ENCODE measurements around the gene ROR1. TPM values are rescaled to one million over a fixed set of nuclear protein-coding genes. Genes with fewer than 3 reads are reported as not detected.

ROR1 gene
- total RNA-seq, 1 donor from 2014 or later: 30.3 TPM

GRCh38 chr1:63908016-63908415 lies 134.2 kb downstream of the ROR1 start:
- Mint-ChIP-seq H3K9me3 (no peaks in the 10 kb centered on the region), H3K4me3 (no peak overlapping the region), H3K36me3 (no peaks in the 10 kb centered on the region), H3K4me1 (peaks cover 53% of the 10 kb centered on the region), H3K27me3 (ENCODE audit: insufficient read depth, low read depth) (peaks cover 18% of the 10 kb centered on the region), H3K27ac (no peak overlapping the region)
- H3K27ac ChIP-seq: no peak overlapping the region
- no peak for TF ChIP-seq EZH2 (IDR thresholded peaks at IDR 0.05)
- TF ChIP-seq CTCF (IDR thresholded peaks at IDR 0.05): no peak
- no peak for TF ChIP-seq EZH2phosphoT487 (IDR thresholded peaks at IDR 0.05)
- H3K4me3 ChIP-seq: no peak overlapping the region
- no peak overlapping the region for H3K9ac ChIP-seq
- no peaks in the 10 kb centered on the region for H3K36me3 ChIP-seq
- H3K27me3 ChIP-seq: no peaks in the 10 kb centered on the region
- peaks cover 13% of the 10 kb centered on the region for H3F3A ChIP-seq (ENCODE audit: low read depth)
- H2AFZ ChIP-seq (replicated peaks): no peak overlapping the region
- DNase-seq (ENCODE audit: low spot score): no peak
- H4K20me1 ChIP-seq (ENCODE audit: low read depth): peaks cover 82% of the 10 kb centered on the region
- H3K79me2 ChIP-seq (ENCODE audit: low read depth): peaks cover 95% of the 10 kb centered on the region
- peaks cover 38% of the 10 kb centered on the region for H3K4me1 ChIP-seq
- no peaks in the 10 kb centered on the region for H3K9me3 ChIP-seq (ENCODE audit: low read depth)
- H3K4me2 ChIP-seq: no peak overlapping the region

GRCh38 chr1:63909526-63909925 lies 135.7 kb downstream of the ROR1 start:
- Mint-ChIP-seq H3K36me3 (no peaks in the 10 kb centered on the region), H3K4me1 (peaks cover 50% of the 10 kb centered on the region), H3K27ac (no peak overlapping the region), H3K4me3 (no peak overlapping the region), H3K27me3 (ENCODE audit: insufficient read depth, low read depth) (peaks cover 10% of the 10 kb centered on the region), H3K9me3 (no peaks in the 10 kb centered on the region)
- no peaks in the 10 kb centered on the region for H3K27me3 ChIP-seq
- H3K27ac ChIP-seq: no peak overlapping the region
- H3K4me2 ChIP-seq: no peak overlapping the region
- no peak overlapping the region for H3K4me3 ChIP-seq
- H3K4me1 ChIP-seq: peaks cover 51% of the 10 kb centered on the region
- peaks cover 100% of the 10 kb centered on the region for H3K79me2 ChIP-seq (ENCODE audit: low read depth)
- H4K20me1 ChIP-seq (ENCODE audit: low read depth): peaks cover 82% of the 10 kb centered on the region
- H3F3A ChIP-seq (ENCODE audit: low read depth): peaks cover 11% of the 10 kb centered on the region
- H2AFZ ChIP-seq (replicated peaks): no peak overlapping the region
- H3K9me3 ChIP-seq (ENCODE audit: low read depth): no peaks in the 10 kb centered on the region
- TF ChIP-seq EZH2 (IDR thresholded peaks at IDR 0.05) (no peak), EZH2phosphoT487 (IDR thresholded peaks at IDR 0.05) (no peak), CTCF (IDR thresholded peaks at IDR 0.05) (no peak)
- H3K9ac ChIP-seq: no peak overlapping the region
- no peaks in the 10 kb centered on the region for H3K36me3 ChIP-seq
- no peak for DNase-seq (ENCODE audit: low spot score)

- no peak for DNase-seq (ENCODE audit: low spot score)
- no peaks in the 10 kb centered on the region for H3K36me3 Mint-ChIP-seq
- Histone ChIP-seq H3K4me2 (no peak overlapping the region), H3K4me3 (no peak overlapping the region), H3K27me3 (no peaks in the 10 kb centered on the region), H3K27ac (no peak overlapping the region), H2AFZ (replicated peaks) (no peak overlapping the region), H3K36me3 (no peaks in the 10 kb centered on the region), H4K20me1 (ENCODE audit: low read depth) (peaks cover 78% of the 10 kb centered on the region), H3K9me3 (ENCODE audit: low read depth) (no peaks in the 10 kb centered on the region), H3K4me1 (peaks cover 40% of the 10 kb centered on the region), H3K9ac (no peak overlapping the region), H3K79me2 (ENCODE audit: low read depth) (peaks cover 100% of the 10 kb centered on the region), H3F3A (ENCODE audit: low read depth) (peaks cover 3% of the 10 kb centered on the region)
- no peak overlapping the region for H3K27ac Mint-ChIP-seq
- TF ChIP-seq EZH2 (IDR thresholded peaks at IDR 0.05) (no peak), EZH2phosphoT487 (IDR thresholded peaks at IDR 0.05) (no peak), CTCF (IDR thresholded peaks at IDR 0.05) (no peak)
- H3K4me3 Mint-ChIP-seq: no peak overlapping the region
- peaks cover 8% of the 10 kb centered on the region for H3K27me3 Mint-ChIP-seq (ENCODE audit: insufficient read depth, low read depth)
- no peaks in the 10 kb centered on the region for H3K9me3 Mint-ChIP-seq
- peaks cover 40% of the 10 kb centered on the region for H3K4me1 Mint-ChIP-seq
These were observed 137.2 kb downstream of the ROR1 start for GRCh38 chr1:63911049-63911448.

Measured in neural progenitor cell (in vitro differentiated cells).